Upper lobe of left lung (tissue), 6 donors: ENCODE measurements around the gene LSM12. TPM values are rescaled to one million over a fixed set of nuclear protein-coding genes. Genes with fewer than 3 reads are reported as not detected.

Experiments used
- ATAC-seq, 2 donors: fragments of 200-7000 bp; cut with Tn5 transposase; one replicate each; pipeline ENCODE4 v1.9.1; 2022; ENCODE audit warnings: mild to moderate bottlenecking in 2 of 2, moderate library complexity in 2 of 2; ENCODE audit not compliant: low FRiP score in 2 of 2
- DNase-seq, 2 donors: peaks; one replicate each; pipeline ENCODE4 v3.0.0-alpha.2; 2019 to 2020
- H3K27ac ChIP-seq, 4 donors: fragments of 200-600 bp; sonication (generic); one replicate each; pipeline ENCODE4 v1.5.1; 2016 to 2019
- H3K27me3 ChIP-seq, 4 donors: fragments of 200-600 bp; sonication (generic); one replicate each; pipeline ENCODE4 v1.5.1; 2017 to 2019
- H3K36me3 ChIP-seq, 4 donors: fragments of 200-600 bp; sonication (generic); one replicate each; pipeline ENCODE4 v1.5.1; 2016 to 2019
- H3K4me1 ChIP-seq, 4 donors: fragments of 200-600 bp; sonication (generic); one replicate each; pipeline ENCODE4 v1.5.1; 2018 to 2019
- H3K4me3 ChIP-seq, 4 donors: fragments of 200-600 bp; sonication (generic); one replicate each; pipeline ENCODE4 v1.5.1; 2017 to 2019; ENCODE audit warnings: mild to moderate bottlenecking in 2 of 4, moderate library complexity in 1 of 4
- H3K9me3 ChIP-seq, 4 donors: fragments of 200-600 bp; sonication (generic); one replicate each; pipeline ENCODE4 v1.5.1; 2018 to 2019
- CTCF ChIP-seq, 6 experiments: fragments of 450-650 bp in 4 of 6; fragments of 200-600 bp in 2 of 6; sonication (generic) in 2 of 6; IDR thresholded peaks; one replicate each; pipeline ENCODE4 v1.5.1; 2016 to 2019; ENCODE audit warnings: antibody characterized with exemption in 6 of 6
- EP300 ChIP-seq, 4 donors: sonication (generic); formaldehyde crosslinking; IDR thresholded peaks; one replicate each; pipeline ENCODE4 v1.5.1; 2017; ENCODE audit warnings: antibody characterized with exemption in 4 of 4, control low read depth in 2 of 4
- POLR2A ChIP-seq, 4 donors: fragments of 450-650 bp; IDR thresholded peaks; one replicate each; pipeline ENCODE4 v1.5.1; 2016 to 2017; ENCODE audit warnings: antibody characterized with exemption in 4 of 4, mild to moderate bottlenecking in 2 of 4
- POLR2AphosphoS5 ChIP-seq, 2 donors: sonication (generic); formaldehyde crosslinking; IDR thresholded peaks; one replicate each; pipeline ENCODE4 v1.5.1; 2017; ENCODE audit warnings: antibody characterized with exemption in 2 of 2
- WGBS, 2 donors: methylation state at CpG; one replicate each; pipeline ENCODE4 v1.1.5; 2017 to 2018; 5-methylcytosine and 5-hydroxymethylcytosine counted together
- total RNA-seq, 6 donors: library from RNA; depleted of rRNA in 4 of 6; stranded (reverse); fragments of >200 nt in 4 of 6; gene quantifications; one replicate each; pipeline versions ENCODE4 v1.1.0 to v1.2.1, GENCODE V29; 2016 to 2021
- donor health status: DM: no; HTN: no; CAD: no; lungs with moderate emphysema.
- donor health status: DM: no; HTN: yes; CAD: no; lungs with severe emphysema.

LSM12 gene
- total RNA-seq, 6 donors from 2014 or later, result 14.8 to 38.3 (median 33.6) TPM

- Histone ChIP-seq H3K4me3 (peak within 1 kb of the TSS; percentile 63 to 85 (median 79)), H3K9me3 (no peaks in the 10 kb centered on the region), H3K27ac (peak within 1 kb of the TSS; percentile 55 to 85 (median 74)), H3K36me3 (peaks cover 0 to 18% (median 7%) of the 10 kb centered on the region in 4 donors), H3K27me3 (no peaks in the 10 kb centered on the region), H3K4me1 (peaks cover 8 to 22% (median 14%) of the 10 kb centered on the region in 4 donors)
- ATAC-seq (peak; percentile 94 to 97), DNase-seq (peak; percentile 88 to 92)
- no peak for TF ChIP-seq CTCF (IDR thresholded peaks at IDR 0.05)
- peak in 2 of 4 donors; percentile 28 to 57 for TF ChIP-seq POLR2A (IDR thresholded peaks at IDR 0.05)
- TF ChIP-seq POLR2AphosphoS5 (IDR thresholded peaks at IDR 0.05), result peak; percentile 89 to 91
- WGBS, 2 donors, result 0 to 1% methylated on average over 16 to 38 of the region's 43 CpGs
Observed at GRCh38 chr17:44014437-44015172, 51.9 kb downstream of the LSM12 start, which contains the start of gene TMEM101. TMEM101 (minus strand) TSS chr17:44014963; CDS start chr17:44014952, 11 bp downstream.

GRCh38 chr17:44014133-44014436 lies 52.4 kb downstream of the LSM12 start:
- peaks cover 0 to 24% (median 9%) of the 10 kb centered on the region in 4 donors for H3K36me3 ChIP-seq
- TF ChIP-seq POLR2AphosphoS5 (IDR thresholded peaks at IDR 0.05), result no peak
- TF ChIP-seq CTCF (IDR thresholded peaks at IDR 0.05), result no peak
- TF ChIP-seq POLR2A (IDR thresholded peaks at IDR 0.05), result no peak
- no peak for TF ChIP-seq EP300 (IDR thresholded peaks at IDR 0.05)
- H3K4me3 ChIP-seq, result peak overlapping the region; percentile 63 to 85 (median 79)
- DNase-seq, result no peak
- H3K27ac ChIP-seq, result peak overlapping the region in 3 of 4 donors; percentile 69 to 85 (median 78)
- ATAC-seq, result peak; percentile 1 to 14
- peaks cover 8 to 22% (median 14%) of the 10 kb centered on the region in 4 donors for H3K4me1 ChIP-seq
- H3K9me3 ChIP-seq, result no peaks in the 10 kb centered on the region
- H3K27me3 ChIP-seq, result no peaks in the 10 kb centered on the region
- WGBS, 2 donors, result 25 to 28% methylated on average over 6 of the region's 12 CpGs

GRCh38 chr17:44012874-44013273 lies 53.6 kb downstream of the LSM12 start:
- Histone ChIP-seq H3K27me3 (no peaks in the 10 kb centered on the region), H3K36me3 (peaks cover 0 to 24% (median 9%) of the 10 kb centered on the region in 4 donors), H3K9me3 (no peaks in the 10 kb centered on the region), H3K4me3 (no peak overlapping the region), H3K27ac (no peak overlapping the region), H3K4me1 (peaks cover 14 to 30% (median 19%) of the 10 kb centered on the region in 4 donors)
- DNase-seq, result peak in 1 of 2 donors; percentile 69
- 92 to 98% methylated on average over 12 to 14 of the region's 14 CpGs for WGBS, 2 donors
- no peak for ATAC-seq
- no peak for TF ChIP-seq EP300 (IDR thresholded peaks at IDR 0.05)
- no peak for TF ChIP-seq CTCF (IDR thresholded peaks at IDR 0.05)
- no peak for TF ChIP-seq POLR2A (IDR thresholded peaks at IDR 0.05)
- no peak for TF ChIP-seq POLR2AphosphoS5 (IDR thresholded peaks at IDR 0.05)

- 75 to 80% methylated on average over 2 to 3 of the region's 3 CpGs for WGBS, 2 donors
- TF ChIP-seq POLR2AphosphoS5 (IDR thresholded peaks at IDR 0.05), result no peak
- no peak for TF ChIP-seq EP300 (IDR thresholded peaks at IDR 0.05)
- no peak for TF ChIP-seq POLR2A (IDR thresholded peaks at IDR 0.05)
- TF ChIP-seq CTCF (IDR thresholded peaks at IDR 0.05), result no peak
Observed at GRCh38 chr17:44012391-44012790, 54.1 kb downstream of the LSM12 start.

More at GRCh38 chr17:44012391-44012790, 54.1 kb downstream of the LSM12 start:
- Histone ChIP-seq H3K27me3 (no peaks in the 10 kb centered on the region), H3K36me3 (peaks cover 0 to 24% (median 9%) of the 10 kb centered on the region in 4 donors), H3K4me1 (peaks cover 19 to 35% (median 24%) of the 10 kb centered on the region in 4 donors), H3K4me3 (no peak overlapping the region), H3K9me3 (no peaks in the 10 kb centered on the region), H3K27ac (no peak overlapping the region)
- ATAC-seq, result no peak
- DNase-seq, result no peak
